Body of pancreas (tissue), 4 donors: ENCODE measurements around the gene ADAMTS13.

ENCODE experiments used
- CTCF ChIP-seq, 7 experiments: fragments of 450-650 bp in 4 of 7; fragments of 200-600 bp in 3 of 7; sonication (generic) in 3 of 7; IDR thresholded peaks; one replicate each; pipeline ENCODE4 v1.5.1; 2016 to 2019; ENCODE audit warnings: antibody characterized with exemption in 7 of 7
- POLR2A ChIP-seq, 3 donors: fragments of 450-650 bp; IDR thresholded peaks; one replicate each; pipeline ENCODE4 v1.6.1; 2016; ENCODE audit warnings: antibody characterized with exemption in 3 of 3, mild to moderate bottlenecking in 2 of 3

GRCh38 chr9:133445293-133445969 lies 23.3 kb downstream of the ADAMTS13 start:
- TF ChIP-seq POLR2A (IDR thresholded peaks at IDR 0.05) (no peak), CTCF (IDR thresholded peaks at IDR 0.05) (no peak)
